Thyroid gland (tissue), 4 donors: ENCODE measurements around the gene KCP. TPM values are rescaled to one million over a fixed set of nuclear protein-coding genes. Genes with fewer than 3 reads are reported as not detected.
A peak's percentile ranks its signal among the peaks of the same experiment; 100 is the strongest.

ENCODE experiments used
- DNase-seq, 2 donors: peaks; one replicate each; pipeline ENCODE4 v3.0.0-alpha.2; 2019
- H3K27ac ChIP-seq, 3 donors: fragments of 200-600 bp; sonication (generic); 1 replicate in 2 of 3; 2 replicates in 1 of 3; pipeline ENCODE4 v1.5.1; 2016 to 2019; ENCODE audit warnings: mild to moderate bottlenecking in 1 of 3, moderate library complexity in 1 of 3
- H3K27me3 ChIP-seq: fragments of 200-600 bp; sonication (generic); one replicate; pipeline ENCODE4 v1.5.1; 2019
- H3K36me3 ChIP-seq, 2 donors: fragments of 200-600 bp; sonication (generic); one replicate each; pipeline ENCODE4 v1.5.1; 2016 to 2019
- H3K4me1 ChIP-seq, 2 donors: fragments of 200-600 bp; sonication (generic); one replicate each; pipeline ENCODE4 v1.5.1; 2017 to 2019
- H3K4me3 ChIP-seq, 3 donors: fragments of 200-600 bp; sonication (generic); replicated peaks in 1 of 3; 1 replicate in 2 of 3; 2 replicates in 1 of 3; pipeline ENCODE4 v1.5.1; 2016; ENCODE audit warnings: mild to moderate bottlenecking in 1 of 3
- H3K9me3 ChIP-seq: fragments of 200-600 bp; sonication (generic); one replicate; pipeline ENCODE4 v1.5.1; 2017
- CTCF ChIP-seq, 6 experiments: fragments of 200-600 bp in 3 of 6; fragments of 450-650 bp in 3 of 6; sonication (generic) in 3 of 6; IDR thresholded peaks; one replicate each; pipeline ENCODE4 v1.5.1; 2016 to 2019; ENCODE audit warnings: antibody characterized with exemption in 6 of 6, mild to moderate bottlenecking in 2 of 6, inconsistent platforms in 1 of 6, moderate library complexity in 1 of 6
- POLR2A ChIP-seq, 2 donors: fragments of 450-650 bp; IDR thresholded peaks; one replicate each; pipeline ENCODE4 v1.6.1; 2017; ENCODE audit warnings: antibody characterized with exemption in 2 of 2, mild to moderate bottlenecking in 2 of 2, moderate library complexity in 1 of 2
- WGBS, 2 donors: methylation state at CpG; one replicate each; pipeline ENCODE4 v1.1.5; 2017; 5-methylcytosine and 5-hydroxymethylcytosine counted together
- intact Hi-C: fragments of 100-400 bp; cut with DNase I; formaldehyde crosslinking; loops from one replicate; pipeline ENCODE4 v1.15.1; 2023
- total RNA-seq, 4 donors: library from RNA; depleted of rRNA; stranded (reverse); fragments of >200 nt; gene quantifications; one replicate each; pipeline ENCODE4 v1.2.3, GENCODE V29; 2016

Gene KCP
- total RNA-seq, 4 donors from 2014 or later, result 0.27 to 0.93 (median 0.61) TPM

GRCh38 chr7:128938544-128939074 is 28.1 kb upstream of the KCP start:
- no peak overlapping the region for H3K27ac ChIP-seq

GRCh38 chr7:128937647-128938543 is 27.4 kb upstream of the KCP start, which contains the start of gene IRF5:
Gene IRF5, plus strand, starts transcription at chr7:128937927. Its CDS starts 4,155 bp downstream, at chr7:128942082.
- intact Hi-C loops, result no loop called here
- H3K36me3 ChIP-seq, result no peaks in the 10 kb centered on the region
- no peaks in the 10 kb centered on the region for H3K27me3 ChIP-seq
- TF ChIP-seq CTCF (IDR thresholded peaks at IDR 0.05), result no peak
- TF ChIP-seq POLR2A (IDR thresholded peaks at IDR 0.05), result no peak
- DNase-seq, result peak; percentile 59 to 66
- 1 to 3% methylated on average over 13 to 22 of the region's 83 CpGs for WGBS, 2 donors
- no peak within 1 kb of the TSS for H3K27ac ChIP-seq
- H3K4me3 ChIP-seq, result peak within 1 kb of the TSS; percentile 0 to 67 (median 41)
- no peaks in the 10 kb centered on the region for H3K9me3 ChIP-seq
- peaks cover 4 to 12% of the 10 kb centered on the region in 2 donors for H3K4me1 ChIP-seq

More at GRCh38 chr7:128938544-128939074, 28.1 kb upstream of the KCP start:
- peak overlapping the region; percentile 0 to 67 (median 41) for H3K4me3 ChIP-seq
- intact Hi-C loops, result no loop called here
- H3K9me3 ChIP-seq, result no peaks in the 10 kb centered on the region
- TF ChIP-seq POLR2A (IDR thresholded peaks at IDR 0.05), result no peak
- TF ChIP-seq CTCF (IDR thresholded peaks at IDR 0.05), result no peak
- H3K36me3 ChIP-seq, result no peaks in the 10 kb centered on the region
- peaks cover 4 to 12% of the 10 kb centered on the region in 2 donors for H3K4me1 ChIP-seq
- H3K27me3 ChIP-seq, result no peaks in the 10 kb centered on the region
- no peak for DNase-seq
- 1 to 3% methylated on average over 15 to 30 of the region's 30 CpGs for WGBS, 2 donors

- 68 to 77% methylated on average over 13 to 14 of the region's 17 CpGs for WGBS, 2 donors
- Histone ChIP-seq H3K4me3 (no peak overlapping the region), H3K27ac (no peak overlapping the region), H3K4me1 (peaks cover 4 to 12% of the 10 kb centered on the region in 2 donors), H3K9me3 (no peaks in the 10 kb centered on the region), H3K36me3 (no peaks in the 10 kb centered on the region), H3K27me3 (no peaks in the 10 kb centered on the region)
- TF ChIP-seq CTCF (IDR thresholded peaks at IDR 0.05) (no peak), POLR2A (IDR thresholded peaks at IDR 0.05) (no peak)
- intact Hi-C loops, result no loop called here
- DNase-seq, result no peak
Measured at GRCh38 chr7:128937271-128937646, 26.8 kb upstream of the KCP start.

- Histone ChIP-seq H3K27me3 (no peaks in the 10 kb centered on the region), H3K36me3 (no peaks in the 10 kb centered on the region), H3K9me3 (no peaks in the 10 kb centered on the region), H3K4me1 (peaks cover 4 to 12% of the 10 kb centered on the region in 2 donors), H3K4me3 (no peak overlapping the region), H3K27ac (no peak overlapping the region)
- no peak for DNase-seq
- intact Hi-C loops, result no loop called here
- WGBS, 2 donors, result 90% methylated on average over 4 of the region's 4 CpGs
- TF ChIP-seq CTCF (IDR thresholded peaks at IDR 0.05), result no peak
Measured at GRCh38 chr7:128936798-128937197, 26.3 kb upstream of the KCP start.

GRCh38 chr7:128935342-128935730 is 24.8 kb upstream of the KCP start:
- intact Hi-C loops, result no loop called here
- no peak overlapping the region for H3K27ac ChIP-seq
- 64 to 76% methylated on average over 3 to 6 of the region's 6 CpGs for WGBS, 2 donors
- H3K27me3 ChIP-seq, result no peaks in the 10 kb centered on the region
- no peak overlapping the region for H3K4me3 ChIP-seq
- DNase-seq, result no peak
- no peaks in the 10 kb centered on the region for H3K9me3 ChIP-seq
- peaks cover 4 to 12% of the 10 kb centered on the region in 2 donors for H3K4me1 ChIP-seq
- H3K36me3 ChIP-seq, result no peaks in the 10 kb centered on the region
- no peak for TF ChIP-seq POLR2A (IDR thresholded peaks at IDR 0.05)
- no peak for TF ChIP-seq CTCF (IDR thresholded peaks at IDR 0.05)
